HepG2 (cell line): ENCODE data around the gene PRR19. TPM values are rescaled to one million over a fixed set of nuclear protein-coding genes. Genes with fewer than 3 reads are reported as not detected.

ENCODE experiments used
- ARID5B ChIP-seq: IDR thresholded peaks from 2 replicates; pipeline ENCODE4 v1.4.0; 2020; ENCODE audit warnings: mild to moderate bottlenecking, missing genetic modification reagents
- CREBL2 ChIP-seq: sonication (generic); formaldehyde crosslinking; IDR thresholded peaks from 2 replicates; pipeline ENCODE4 v1.8.1; 2023; ENCODE audit warnings: missing genetic modification reagents, mild to moderate bottlenecking, borderline replicate concordance
- GABPB1 ChIP-seq: IDR thresholded peaks from 2 replicates; pipeline ENCODE4 v1.6.1; 2016; ENCODE audit warnings: mild to moderate bottlenecking, missing genetic modification reagents, moderate library complexity, missing compliant biosample characterization
- GTF3A ChIP-seq: sonication (generic); formaldehyde crosslinking; conservative IDR thresholded peaks from 2 replicates; pipeline ENCODE4 v1.4.0; 2020; ENCODE audit warnings: mild to moderate bottlenecking, missing genetic modification reagents
- HDAC2 ChIP-seq: sonication (generic); formaldehyde crosslinking; IDR thresholded peaks from 2 replicates; pipeline ENCODE4 v1.4.0; 2020; ENCODE audit warnings: missing genetic modification reagents
- HES4 ChIP-seq: sonication (generic); formaldehyde crosslinking; IDR thresholded peaks from 2 replicates; pipeline ENCODE4 v1.9.0; 2021; ENCODE audit warnings: mild to moderate bottlenecking, missing genetic modification reagents, borderline replicate concordance
- JARID2 ChIP-seq: sonication (generic); formaldehyde crosslinking; IDR thresholded peaks from 2 replicates; pipeline ENCODE4 v1.8.1; 2023; ENCODE audit warnings: missing genetic modification reagents, inconsistent platforms; ENCODE audit not compliant: insufficient replicate concordance
- NFE2L2 ChIP-seq: fragments of 150-350 bp; IDR thresholded peaks from 2 replicates; pipeline ENCODE4 v1.6.1; 2014; ENCODE audit warnings: low read length
- NR2F6 ChIP-seq, 2 experiments: IDR thresholded peaks; 2 replicates each; pipeline ENCODE4 v1.6.1; 2016; ENCODE audit warnings: antibody characterized with exemption in 1 of 2, mild to moderate bottlenecking in 1 of 2
- SPEN ChIP-seq: sonication (generic); formaldehyde crosslinking; IDR thresholded peaks from 2 replicates; pipeline ENCODE4 v1.5.1; 2020; ENCODE audit warnings: low read depth, mild to moderate bottlenecking, missing genetic modification reagents
- TBL1XR1 ChIP-seq: fragments of 150-350 bp; IDR thresholded peaks from 2 replicates; pipeline ENCODE4 v1.6.1; 2014; ENCODE audit warnings: borderline replicate concordance, low read length; ENCODE audit not compliant: partially characterized antibody
- TERF1 ChIP-seq: sonication (generic); formaldehyde crosslinking; IDR thresholded peaks from 2 replicates; pipeline ENCODE4 v1.8.0; 2022; ENCODE audit warnings: mild to moderate bottlenecking, missing genetic modification reagents, moderate library complexity
- ZNF12 ChIP-seq: sonication (generic); formaldehyde crosslinking; IDR thresholded peaks from 2 replicates; pipeline ENCODE4 v1.5.0; 2020; ENCODE audit warnings: missing genetic modification reagents
- ZNF180 ChIP-seq: sonication (generic); formaldehyde crosslinking; IDR thresholded peaks from 2 replicates; pipeline ENCODE4 v1.4.0; 2020; ENCODE audit warnings: low read depth, missing genetic modification reagents, borderline replicate concordance
- ZNF484 ChIP-seq: sonication (generic); formaldehyde crosslinking; IDR thresholded peaks from 2 replicates; pipeline ENCODE4 v1.5.1; 2020; ENCODE audit warnings: mild to moderate bottlenecking, low read depth, missing genetic modification reagents, borderline replicate concordance
- ZNF839 ChIP-seq: sonication (generic); formaldehyde crosslinking; IDR thresholded peaks from 2 replicates; pipeline ENCODE4 v1.4.0; 2020; ENCODE audit warnings: missing genetic modification reagents, mild to moderate bottlenecking, borderline replicate concordance
- ZSCAN22 ChIP-seq: sonication (generic); formaldehyde crosslinking; IDR thresholded peaks from 2 replicates; pipeline ENCODE4 v1.4.0; 2020; ENCODE audit warnings: mild to moderate bottlenecking, missing genetic modification reagents
- ZSCAN31 ChIP-seq: sonication (generic); formaldehyde crosslinking; IDR thresholded peaks from 2 replicates; pipeline ENCODE4 v1.5.0; 2020; ENCODE audit warnings: low read depth, mild to moderate bottlenecking, missing genetic modification reagents
- polyA plus RNA-seq, 8 experiments: library from polyadenylated mRNA; depleted of rRNA in 3 of 8; stranded (reverse) in 7 of 8; unstranded in 1 of 8; fragments of >200 nt; fragmentation: Illumina TruSeq in 4 of 8; extraction: Trizol in 4 of 8; gene quantifications; 2 replicates each; pipeline versions ENCODE4 v1.2.1 to v1.2.3, GENCODE V29; 2011 to 2016; ENCODE audit warnings: low read depth in 4 of 8, missing spikeins in 1 of 8, mixed read lengths in 1 of 8; ENCODE audit not compliant: insufficient read depth in 1 of 8
- total RNA-seq, 5 experiments: library from RNA; depleted of rRNA; stranded (reverse); fragments of >200 nt; fragmentation: Illumina TruSeq; extraction: Trizol; gene quantifications; 2 replicates each; pipeline ENCODE4 v1.2.3, GENCODE V29; 2016; ENCODE audit warnings: low read depth in 1 of 5
- TF ChIP-seq, protein P1 (sequence below): sonication (generic); formaldehyde crosslinking; IDR thresholded peaks from 2 replicates; pipeline ENCODE4 v1.4.0; 2020; ENCODE audit warnings: missing genetic modification reagents, low read depth, mild to moderate bottlenecking, borderline replicate concordance
- TF ChIP-seq, protein P2 (sequence below): sonication (generic); formaldehyde crosslinking; IDR thresholded peaks from 2 replicates; pipeline ENCODE4 v1.4.0; 2020; ENCODE audit warnings: missing genetic modification reagents

The PRR19 gene
- total and polyA plus RNA-seq, 2 of the 13 experiments (the other 11 are each of a cell fraction or from before 2014, with no cell fraction given), result 0.21 to 0.33 TPM

- no peak for TF ChIP-seq NR2F6 (IDR thresholded peaks at IDR 0.05)
- TF ChIP-seq NR2F6 (CRISPR knock-in tag; IDR thresholded peaks at IDR 0.05), result no peak
- TF ChIP-seq ZSCAN31 (CRISPR knock-in tag), result no peak
- TF ChIP-seq, protein P1, sequence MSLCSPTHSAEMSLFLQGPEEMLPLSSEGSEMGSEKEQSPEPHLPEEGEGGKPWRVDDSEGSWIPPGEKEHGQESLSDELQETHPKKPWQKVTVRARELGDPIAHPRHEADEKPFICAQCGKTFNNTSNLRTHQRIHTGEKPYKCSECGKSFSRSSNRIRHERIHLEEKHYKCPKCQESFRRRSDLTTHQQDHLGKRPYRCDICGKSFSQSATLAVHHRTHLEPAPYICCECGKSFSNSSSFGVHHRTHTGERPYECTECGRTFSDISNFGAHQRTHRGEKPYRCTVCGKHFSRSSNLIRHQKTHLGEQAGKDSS (CRISPR knock-in tag), result 0 out of 2 replicates have a peak, but pooled peaks have one; percentile 79
- TF ChIP-seq TERF1 (CRISPR knock-in tag), result no peak
- TF ChIP-seq GTF3A (CRISPR knock-in tag), result 0 out of 2 replicates have a peak, but pooled peaks have one; percentile 42
- TF ChIP-seq, protein P2, sequence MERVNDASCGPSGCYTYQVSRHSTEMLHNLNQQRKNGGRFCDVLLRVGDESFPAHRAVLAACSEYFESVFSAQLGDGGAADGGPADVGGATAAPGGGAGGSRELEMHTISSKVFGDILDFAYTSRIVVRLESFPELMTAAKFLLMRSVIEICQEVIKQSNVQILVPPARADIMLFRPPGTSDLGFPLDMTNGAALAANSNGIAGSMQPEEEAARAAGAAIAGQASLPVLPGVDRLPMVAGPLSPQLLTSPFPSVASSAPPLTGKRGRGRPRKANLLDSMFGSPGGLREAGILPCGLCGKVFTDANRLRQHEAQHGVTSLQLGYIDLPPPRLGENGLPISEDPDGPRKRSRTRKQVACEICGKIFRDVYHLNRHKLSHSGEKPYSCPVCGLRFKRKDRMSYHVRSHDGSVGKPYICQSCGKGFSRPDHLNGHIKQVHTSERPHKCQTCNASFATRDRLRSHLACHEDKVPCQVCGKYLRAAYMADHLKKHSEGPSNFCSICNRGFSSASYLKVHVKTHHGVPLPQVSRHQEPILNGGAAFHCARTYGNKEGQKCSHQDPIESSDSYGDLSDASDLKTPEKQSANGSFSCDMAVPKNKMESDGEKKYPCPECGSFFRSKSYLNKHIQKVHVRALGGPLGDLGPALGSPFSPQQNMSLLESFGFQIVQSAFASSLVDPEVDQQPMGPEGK (CRISPR knock-in tag), result peak; percentile 43
- TF ChIP-seq ARID5B (CRISPR knock-in tag), result peak; percentile 30; the same call in 1 of the 2 replicates
- peak; percentile 49; the same call in 1 of the 2 replicates for TF ChIP-seq GABPB1 (CRISPR knock-in tag)
- no peak for TF ChIP-seq ZNF180 (CRISPR knock-in tag)
- no peak for TF ChIP-seq ZNF12
- peak; percentile 40; the same call in 1 of the 2 replicates for TF ChIP-seq SPEN (CRISPR knock-in tag)
- no peak for TF ChIP-seq TBL1XR1
- 0 out of 2 replicates have a peak, but pooled peaks have one; percentile 29 for TF ChIP-seq HDAC2 (CRISPR knock-in tag)
- TF ChIP-seq ZSCAN22 (CRISPR knock-in tag), result 0 out of 2 replicates have a peak, but pooled peaks have one; percentile 34
- no peak for TF ChIP-seq NFE2L2
- no peak for TF ChIP-seq JARID2 (CRISPR knock-in tag)
- no peak for TF ChIP-seq ZNF839 (CRISPR knock-in tag)
- no peak for TF ChIP-seq ZNF484
- no peak for TF ChIP-seq CREBL2 (CRISPR knock-in tag)
- 0 out of 2 replicates have a peak, but pooled peaks have one; percentile 33 for TF ChIP-seq HES4 (CRISPR knock-in tag)
Measured at GRCh38 chr19:42283188-42284065, 18.5 kb upstream of the PRR19 start (continued).
